Chondrocyte (in vitro differentiated cells): ENCODE measurements around the gene APCS. TPM values are rescaled to one million over a fixed set of nuclear protein-coding genes. Genes with fewer than 3 reads are reported as not detected.

Experiments used
- DNase-seq: peaks from one replicate; pipeline ENCODE4 v3.0.0; 2021; ENCODE audit warnings: mixed read lengths, low spot score
- H3K27ac Mint-ChIP-seq: one replicate; pipeline ENCODE4 v1.8.0; 2021; ENCODE audit warnings: mild to moderate bottlenecking, moderate library complexity, mixed read lengths; ENCODE audit not compliant: unreplicated experiment
- H3K27me3 Mint-ChIP-seq: 2 replicates; pipeline ENCODE4 v1.8.0; 2021; ENCODE audit warnings: low read depth, mixed read lengths
- H3K36me3 Mint-ChIP-seq: 2 replicates; pipeline ENCODE4 v1.8.0; 2021; ENCODE audit warnings: low read depth, mixed read lengths
- H3K4me1 Mint-ChIP-seq: 2 replicates; pipeline ENCODE4 v1.8.0; 2021; ENCODE audit warnings: low read depth, mild to moderate bottlenecking, mixed read lengths
- H3K4me3 Mint-ChIP-seq: one replicate; pipeline ENCODE4 v1.8.0; 2021; ENCODE audit warnings: mild to moderate bottlenecking, moderate library complexity, mixed read lengths; ENCODE audit not compliant: unreplicated experiment
- H3K9me3 Mint-ChIP-seq: 2 replicates; pipeline ENCODE4 v1.8.0; 2021; ENCODE audit warnings: low read depth, mixed read lengths
- total RNA-seq: library from RNA; stranded (reverse); gene quantifications from 3 replicates; pipeline ENCODE4 v1.2.1, GENCODE V29; 2021
- TF ChIP-seq, protein P1 (sequence below): fragments of 200-600 bp; sonication (generic); IDR thresholded peaks from 2 replicates; pipeline ENCODE4 v1.5.0; 2021; ENCODE audit warnings: antibody characterized with exemption, mild to moderate bottlenecking, moderate library complexity

Gene APCS
- total RNA-seq, 1 donor from 2014 or later: not detected

DNA sequence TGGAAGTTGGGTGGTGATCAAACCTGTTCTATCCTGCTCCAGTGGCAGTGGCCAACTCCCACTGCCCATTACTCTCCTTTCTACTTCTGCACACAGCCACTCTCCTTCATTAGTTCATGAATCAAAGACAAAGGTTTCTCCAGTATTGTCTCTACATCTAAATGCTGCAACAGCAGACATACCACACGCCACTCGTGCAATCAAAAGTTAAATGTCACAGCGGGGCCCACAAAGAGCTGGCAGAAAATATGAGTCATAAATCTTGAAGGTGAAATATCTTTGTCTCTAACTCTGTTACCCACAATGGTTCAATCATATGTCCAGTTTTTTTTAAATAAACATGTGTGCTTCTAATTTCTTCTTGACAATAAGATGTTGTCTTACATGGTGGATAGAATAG lies 13.3 kb downstream of the APCS start:
- Mint-ChIP-seq H3K9me3 (peaks cover 13% of the 10 kb centered on the region), H3K4me3 (no peak overlapping the region), H3K27ac (no peak overlapping the region), H3K36me3 (no peaks in the 10 kb centered on the region), H3K4me1 (peaks cover 41% of the 10 kb centered on the region), H3K27me3 (no peaks in the 10 kb centered on the region)
- TF ChIP-seq, protein P1, sequence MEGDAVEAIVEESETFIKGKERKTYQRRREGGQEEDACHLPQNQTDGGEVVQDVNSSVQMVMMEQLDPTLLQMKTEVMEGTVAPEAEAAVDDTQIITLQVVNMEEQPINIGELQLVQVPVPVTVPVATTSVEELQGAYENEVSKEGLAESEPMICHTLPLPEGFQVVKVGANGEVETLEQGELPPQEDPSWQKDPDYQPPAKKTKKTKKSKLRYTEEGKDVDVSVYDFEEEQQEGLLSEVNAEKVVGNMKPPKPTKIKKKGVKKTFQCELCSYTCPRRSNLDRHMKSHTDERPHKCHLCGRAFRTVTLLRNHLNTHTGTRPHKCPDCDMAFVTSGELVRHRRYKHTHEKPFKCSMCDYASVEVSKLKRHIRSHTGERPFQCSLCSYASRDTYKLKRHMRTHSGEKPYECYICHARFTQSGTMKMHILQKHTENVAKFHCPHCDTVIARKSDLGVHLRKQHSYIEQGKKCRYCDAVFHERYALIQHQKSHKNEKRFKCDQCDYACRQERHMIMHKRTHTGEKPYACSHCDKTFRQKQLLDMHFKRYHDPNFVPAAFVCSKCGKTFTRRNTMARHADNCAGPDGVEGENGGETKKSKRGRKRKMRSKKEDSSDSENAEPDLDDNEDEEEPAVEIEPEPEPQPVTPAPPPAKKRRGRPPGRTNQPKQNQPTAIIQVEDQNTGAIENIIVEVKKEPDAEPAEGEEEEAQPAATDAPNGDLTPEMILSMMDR: no peak
- no peak for DNase-seq

- Mint-ChIP-seq H3K9me3 (peaks cover 13% of the 10 kb centered on the region), H3K4me1 (peaks cover 33% of the 10 kb centered on the region), H3K4me3 (no peak overlapping the region), H3K36me3 (no peaks in the 10 kb centered on the region), H3K27ac (no peak overlapping the region), H3K27me3 (no peaks in the 10 kb centered on the region)
- no peak for DNase-seq
- TF ChIP-seq, protein P1: no peak
These were observed 14.9 kb downstream of the APCS start for GRCh38 chr1:159602501-159602999.

- Mint-ChIP-seq H3K36me3 (peaks cover 2% of the 10 kb centered on the region), H3K27ac (no peak overlapping the region), H3K9me3 (peaks cover 3% of the 10 kb centered on the region), H3K27me3 (peaks cover 11% of the 10 kb centered on the region), H3K4me1 (no peaks in the 10 kb centered on the region), H3K4me3 (no peak overlapping the region)
- TF ChIP-seq, protein P1: no peak
- no peak for DNase-seq
These were observed 24.7 kb downstream of the APCS start for GRCh38 chr1:159612211-159612885.

GRCh38 chr1:159632922-159633321 lies 45.3 kb downstream of the APCS start:
- Mint-ChIP-seq H3K36me3 (no peaks in the 10 kb centered on the region), H3K27me3 (peaks cover 51% of the 10 kb centered on the region), H3K9me3 (peaks cover 3% of the 10 kb centered on the region), H3K4me1 (no peaks in the 10 kb centered on the region), H3K4me3 (no peak overlapping the region), H3K27ac (no peak overlapping the region)
- DNase-seq: no peak
- TF ChIP-seq, protein P1: no peak

Other genes starting within 250 kb of the APCS start
- not detected in 3 replicates for gene OR10J4, start 155.6 kb upstream of the APCS start, total RNA-seq
- gene OR10J1, start 148.1 kb upstream of the APCS start, total RNA-seq: not detected in 3 replicates
- not detected in 3 replicates for gene OR10J5, start 51.8 kb upstream of the APCS start, total RNA-seq
- not detected in 3 replicates for gene CRP, start 126.8 kb downstream of the APCS start, total RNA-seq
- gene DUSP23, start 193.1 kb downstream of the APCS start, total RNA-seq: 15.4 to 21.3 TPM (median 16.9 TPM) in 3 replicates
- not detected in 3 replicates for gene FCRL6, start 214.5 kb downstream of the APCS start, total RNA-seq
- not detected in 3 replicates for gene SLAMF8, start 239.0 kb downstream of the APCS start, total RNA-seq